Left cardiac atrium (tissue), 4 donors: ENCODE measurements around the gene NKAIN4. TPM values are rescaled to one million over a fixed set of nuclear protein-coding genes. Genes with fewer than 3 reads are reported as not detected.
A peak's percentile ranks its signal among the peaks of the same experiment; 100 is the strongest.

Experiments used
- ATAC-seq, 2 donors: fragments of 200-7000 bp; cut with Tn5 transposase; one replicate each; pipeline ENCODE4 v1.9.1; 2020; ENCODE audit warnings: mild to moderate bottlenecking in 2 of 2, moderate library complexity in 2 of 2
- DNase-seq: peaks from one replicate; pipeline ENCODE4 v3.0.0-alpha.2; 2020
- intact Hi-C, 2 donors: fragments of 100-400 bp; cut with DNase I; formaldehyde crosslinking; loops; one replicate each; pipeline versions ENCODE4 v1.14.1 to v1.15.1; 2022 to 2023
- total RNA-seq, 2 donors: library from RNA; stranded (reverse); fragmentation: NEBNext Ultra II Directional; extraction: Animal tissue kit (Norgen Biotek cat#: 25700); gene quantifications; one replicate each; pipeline ENCODE4 v1.2.1, GENCODE V29; 2021
- donor health status: DM: no; HTN: yes; CAD: no.
- donor health status: DM: no; HTN: yes; CAD: no; lungs with severe emphysema.
- donor health status: DM: yes; HTN: yes; CAD: no.
- donor health status: Dilated cardiomyopathy.

Gene NKAIN4
- total RNA-seq, 2 donors from 2014 or later = not detected

DNA sequence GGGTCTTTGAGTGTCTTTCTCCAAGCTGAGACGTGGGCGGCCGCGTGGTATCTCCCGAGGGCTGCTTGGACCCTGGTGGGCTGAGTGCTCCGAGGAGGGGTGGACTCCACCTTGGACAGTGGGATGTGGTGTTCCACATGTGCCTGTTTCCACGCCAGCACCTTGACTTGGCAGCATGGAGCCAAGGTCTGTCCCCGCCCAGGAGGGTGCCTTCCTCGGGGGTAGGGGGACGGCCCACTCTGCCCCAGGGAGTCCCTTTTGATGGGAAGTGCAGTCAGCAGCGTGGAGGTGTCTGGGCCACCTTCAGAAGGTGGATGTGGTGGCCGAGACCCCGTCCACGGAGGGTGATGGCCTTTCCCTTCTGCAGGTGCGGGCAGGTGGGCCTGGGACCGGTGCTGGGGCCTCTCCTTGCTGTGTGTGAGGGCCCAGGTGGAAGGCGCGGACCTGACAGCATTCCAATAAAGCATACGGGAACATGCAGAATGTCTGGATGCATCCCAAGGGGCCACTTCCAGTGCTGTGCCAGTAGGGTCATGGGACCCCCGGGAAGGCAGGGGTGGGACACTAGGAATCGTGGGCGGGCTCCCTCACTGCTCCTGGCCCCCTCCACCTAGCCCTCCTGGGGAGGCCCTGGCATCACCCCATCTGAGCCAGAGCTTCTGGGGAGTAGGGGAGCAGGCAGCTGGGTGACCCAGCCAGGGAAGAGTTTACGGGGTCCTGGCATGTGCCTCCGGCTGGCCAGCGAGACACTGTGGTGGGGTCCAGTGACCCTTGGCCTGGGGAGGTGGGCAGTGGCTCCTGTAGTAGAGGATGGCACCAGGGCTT lies 35.3 kb upstream of the NKAIN4 start:
- no peak for ATAC-seq
- intact Hi-C loops = no loop called here
- no peak for DNase-seq

DNA sequence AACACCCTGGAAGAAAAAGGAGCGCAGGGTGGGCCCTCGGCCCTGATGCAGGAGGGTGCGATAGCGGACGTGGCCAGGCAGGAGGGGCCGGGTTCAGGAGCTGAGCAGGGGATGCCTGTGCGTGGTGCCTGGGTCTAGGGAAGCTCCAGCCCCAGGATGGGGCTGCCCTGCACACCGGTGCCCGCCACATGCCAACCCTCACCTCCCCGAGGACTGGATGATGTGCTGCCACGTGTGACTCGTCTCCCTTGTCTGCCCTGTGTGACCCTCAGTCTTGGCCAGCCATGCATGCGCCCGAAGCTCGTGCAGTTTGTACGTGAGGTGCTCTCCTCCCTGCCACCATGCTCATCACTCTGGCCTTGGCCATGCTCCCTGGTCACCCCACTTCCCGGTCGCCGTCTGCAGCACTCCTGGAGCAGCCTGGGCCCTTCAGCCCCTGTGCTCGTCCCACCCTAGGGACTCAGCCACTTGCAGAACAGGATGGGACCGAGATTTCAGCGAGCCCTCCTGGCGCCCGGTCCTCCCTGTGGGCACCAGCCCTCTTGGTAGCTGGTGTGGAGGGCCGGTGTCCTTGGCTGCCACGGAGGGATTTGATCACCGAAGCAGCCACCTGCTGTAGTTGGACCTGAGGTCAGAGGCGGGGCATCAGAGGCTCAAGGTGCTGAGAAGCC lies 34.5 kb upstream of the NKAIN4 start:
- ATAC-seq = no peak
- intact Hi-C loops = no loop called here
- no peak for DNase-seq

GRCh38 chr20:63287697-63288580 lies 33.7 kb upstream of the NKAIN4 start:
- DNase-seq (peak; percentile 16), ATAC-seq (no peak)
- intact Hi-C loops = no loop called here

GRCh38 chr20:63286781-63287696 lies 32.8 kb upstream of the NKAIN4 start:
- DNase-seq (no peak), ATAC-seq (no peak)
- intact Hi-C loops = no loop called here

- DNase-seq = no peak
- no peak for ATAC-seq
- intact Hi-C loops = no loop called here
Observed at GRCh38 chr20:63285636-63286615, 31.7 kb upstream of the NKAIN4 start.

GRCh38 chr20:63284981-63285524 lies 30.8 kb upstream of the NKAIN4 start:
- intact Hi-C loops = no loop called here
- ATAC-seq (no peak), DNase-seq (no peak)

DNA sequence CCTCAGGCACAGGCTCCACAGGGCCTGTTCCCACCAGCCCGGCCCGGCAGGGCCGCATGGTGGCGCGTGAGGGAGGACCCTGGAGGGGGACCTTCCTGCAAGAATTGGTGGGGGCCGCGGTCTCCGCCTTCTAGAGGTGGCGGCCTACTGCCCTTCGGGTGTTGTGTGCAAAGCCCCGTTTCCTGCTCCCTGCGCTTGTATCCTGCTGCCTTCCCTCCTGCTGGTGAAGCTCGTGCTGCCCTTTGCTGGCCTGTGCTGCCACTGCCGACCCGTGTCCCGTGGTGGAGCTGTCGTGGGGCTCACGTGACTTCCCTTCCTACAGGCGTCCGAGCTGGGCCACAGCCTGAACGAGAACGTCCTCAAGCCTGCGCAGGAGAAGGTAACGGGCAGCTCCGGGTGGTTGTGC lies 30.3 kb upstream of the NKAIN4 start:
- intact Hi-C loops = no loop called here
- DNase-seq = no peak
- no peak for ATAC-seq

GRCh38 chr20:63284083-63284440 lies 29.8 kb upstream of the NKAIN4 start:
- ATAC-seq = no peak
- DNase-seq = no peak
- intact Hi-C loops = no loop called here

GRCh38 chr20:63283397-63284082 lies 29.3 kb upstream of the NKAIN4 start:
- ATAC-seq (no peak), DNase-seq (no peak)
- intact Hi-C loops = no loop called here

DNA sequence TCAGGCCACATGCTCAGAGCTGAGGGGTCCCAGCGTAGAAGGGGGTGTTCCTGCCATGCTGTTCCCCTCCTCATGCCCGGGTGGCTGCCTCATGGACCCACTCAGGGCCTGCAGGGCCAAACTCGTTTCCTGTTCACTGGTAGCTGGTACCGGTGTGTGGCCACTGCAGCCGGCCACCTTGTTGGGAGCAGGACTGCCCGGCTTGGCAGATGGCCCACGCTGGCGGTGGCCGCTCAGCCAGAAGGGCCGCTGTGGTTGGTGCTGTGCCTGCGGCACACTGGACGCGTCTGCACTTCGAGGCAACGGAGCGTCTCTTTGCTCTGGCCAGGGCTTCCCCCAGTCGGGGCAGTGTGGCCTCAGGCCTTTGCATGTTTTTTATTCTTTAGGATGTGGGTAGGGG lies 28.7 kb upstream of the NKAIN4 start:
- intact Hi-C loops = no loop called here
- DNase-seq (no peak), ATAC-seq (no peak)

DNA sequence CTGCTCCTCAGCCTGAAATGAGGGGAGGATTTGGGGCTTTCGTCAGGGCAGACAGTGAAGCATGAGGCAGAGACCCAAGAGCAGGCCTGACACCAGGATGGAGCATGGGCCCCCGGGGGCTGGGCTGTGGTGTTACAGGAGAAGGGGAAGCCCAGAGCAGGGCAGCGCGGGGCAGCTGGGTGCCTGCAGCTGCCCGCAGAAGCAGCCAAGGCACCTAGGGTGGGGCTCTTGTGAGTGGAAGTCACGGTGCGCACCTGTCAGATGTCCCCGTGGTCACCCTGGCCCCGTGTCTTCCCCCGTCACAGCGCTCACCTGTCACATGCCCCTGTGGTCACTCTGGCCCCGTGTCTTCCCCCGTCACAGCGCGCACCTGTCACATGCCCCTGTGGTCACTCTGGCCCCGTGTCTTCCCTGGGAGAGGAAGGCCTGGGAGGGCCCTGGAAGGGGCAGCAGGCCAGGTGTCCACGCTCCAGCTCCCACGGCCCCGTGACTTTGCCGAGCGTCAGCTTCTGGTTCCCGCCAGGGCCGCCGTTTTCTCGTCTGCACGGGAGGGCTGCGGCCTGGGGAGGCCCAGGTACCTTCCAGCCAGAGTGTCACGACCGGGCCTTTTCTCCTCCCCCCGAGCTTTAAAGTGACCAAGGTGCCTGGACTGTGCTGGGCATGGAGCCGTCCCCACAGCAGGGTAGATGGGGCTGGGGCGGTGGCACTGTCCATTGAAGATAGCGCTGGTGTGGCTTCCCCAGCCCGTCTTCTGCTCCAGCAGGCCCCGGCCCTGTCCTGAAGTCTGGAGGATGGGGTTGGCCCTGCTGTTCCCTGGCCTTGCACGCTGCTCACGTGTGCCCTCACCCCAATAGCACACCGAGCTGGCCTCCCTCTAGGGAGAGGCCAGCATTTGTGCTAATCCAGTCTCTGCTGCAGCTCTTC lies 27.7 kb upstream of the NKAIN4 start:
- ATAC-seq (no peak), DNase-seq (no peak)

DNA sequence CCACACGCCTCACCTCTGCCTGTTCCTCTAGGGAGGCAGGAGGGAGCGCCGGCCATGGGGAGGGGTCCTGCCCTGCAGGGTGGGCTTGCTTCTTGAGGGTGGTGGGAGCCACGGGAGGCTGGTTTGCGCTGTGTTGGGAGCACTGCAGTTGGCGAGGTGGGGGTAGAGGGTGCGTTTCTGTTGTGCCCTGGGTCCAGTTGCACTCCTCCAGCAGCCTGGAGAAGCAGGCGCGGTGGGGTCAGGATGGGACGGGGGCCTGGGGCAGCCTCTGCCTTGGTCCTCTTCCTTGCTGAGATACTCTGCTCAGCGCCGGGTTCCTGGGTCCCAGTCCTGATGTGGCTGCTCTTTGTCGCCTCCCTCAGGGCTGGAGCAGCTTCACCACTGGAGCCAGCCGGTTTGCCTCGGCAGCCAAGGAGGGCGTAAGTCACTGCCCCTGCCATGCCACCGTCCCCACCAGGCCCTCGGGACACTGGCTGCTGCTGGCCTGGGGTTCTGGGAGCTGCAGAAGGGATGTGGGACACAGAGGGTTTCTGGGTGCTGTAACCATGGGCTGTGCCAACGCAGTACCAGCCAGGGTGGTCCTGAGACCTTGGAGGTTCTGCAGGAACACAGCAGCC lies 26.8 kb upstream of the NKAIN4 start:
- intact Hi-C loops = no loop called here
- ATAC-seq = no peak

More for the DNA sequence above, 27.7 kb upstream of the NKAIN4 start:
- intact Hi-C loops = no loop called here

DNA sequence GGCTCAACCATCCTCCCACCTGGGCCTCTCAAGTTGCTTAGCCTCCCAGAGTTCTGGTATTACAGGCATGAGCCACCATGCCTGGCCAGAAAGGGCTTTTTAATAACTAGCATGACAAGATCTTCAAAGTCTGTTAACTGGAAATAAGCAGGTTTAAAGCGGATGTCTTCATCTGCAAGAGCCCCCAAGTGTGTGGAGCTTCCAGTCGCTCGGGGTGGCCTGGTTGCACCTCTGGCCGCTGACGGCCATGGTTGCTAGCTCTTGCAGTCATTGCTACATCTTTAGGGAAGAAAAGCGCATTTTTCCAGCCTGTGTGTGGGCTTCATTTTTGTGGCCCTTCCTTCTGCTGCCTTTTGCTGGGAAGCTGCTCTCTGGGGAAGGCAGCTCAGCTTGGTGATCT lies 26.1 kb upstream of the NKAIN4 start:
- intact Hi-C loops = no loop called here
- ATAC-seq = no peak
- DNase-seq = no peak

More for the DNA sequence above, 26.8 kb upstream of the NKAIN4 start:
- no peak for DNase-seq

DNA sequence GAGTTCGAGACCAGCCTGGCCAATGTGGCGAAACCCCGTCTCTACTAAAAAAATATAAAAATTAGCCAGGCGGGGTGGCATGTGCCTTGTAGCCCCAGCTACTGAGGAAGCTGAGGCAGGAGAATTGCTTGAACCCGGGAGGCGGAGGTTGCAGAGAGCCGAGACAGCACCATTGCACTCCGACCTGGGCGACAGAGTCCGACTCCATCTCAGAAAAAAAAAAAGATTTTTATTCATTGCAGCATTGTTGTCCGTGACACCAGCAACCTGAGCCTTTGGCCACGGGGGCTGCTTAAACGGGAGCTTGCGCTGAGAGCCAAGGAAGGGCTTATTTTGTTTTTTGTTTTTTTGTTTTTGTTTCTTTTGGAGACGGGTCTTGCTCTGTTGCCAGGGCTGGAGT lies 25.7 kb upstream of the NKAIN4 start:
- intact Hi-C loops = no loop called here
- no peak for ATAC-seq

DNA sequence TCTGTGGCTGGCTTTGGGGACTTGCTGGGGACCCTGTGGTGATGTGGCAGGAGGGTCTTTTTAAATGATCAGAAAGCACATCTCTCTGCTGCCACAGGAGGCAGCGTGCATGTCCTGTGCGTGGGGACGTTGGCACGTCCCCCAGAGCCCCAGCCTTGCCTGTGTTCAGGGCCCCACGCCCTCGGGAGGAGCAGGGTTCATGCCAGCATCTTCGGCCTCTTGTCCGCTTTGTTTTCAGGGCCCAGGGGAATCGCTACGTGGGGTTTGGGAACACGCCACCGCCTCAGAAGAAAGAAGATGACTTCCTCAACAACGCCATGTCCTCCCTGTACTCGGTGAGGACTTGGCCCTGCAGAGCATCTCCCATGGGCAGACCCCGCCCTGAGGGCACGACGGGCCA lies 24.4 kb upstream of the NKAIN4 start:
- ATAC-seq = no peak
- DNase-seq = no peak
- intact Hi-C loops = no loop called here

More for the DNA sequence above, 25.7 kb upstream of the NKAIN4 start:
- DNase-seq = no peak
